Measurements from ENCODE around the gene LAMB2.

LAMB2 gene

GRCh38 chr3:49132437-49133225 lies at the start of gene LAMB2:
Gene LAMB2 (minus strand): TSS chr3:49133050. CDS start chr3:49132867, 183 bp downstream.
- DNase-seq, result peak; percentile 67

GRCh38 chr3:49181351-49181750 lies 48.5 kb upstream of the LAMB2 start:
- no peak for DNase-seq

- DNase-seq, result peak; percentile 3
These were observed 47.3 kb upstream of the LAMB2 start for GRCh38 chr3:49180116-49180515.

- no peak for DNase-seq
These were observed 44.2 kb upstream of the LAMB2 start for GRCh38 chr3:49177073-49177472.

GRCh38 chr3:49175530-49175929 lies 42.7 kb upstream of the LAMB2 start:
- DNase-seq, result no peak

- no peak for DNase-seq
These were observed 41.6 kb upstream of the LAMB2 start for GRCh38 chr3:49174397-49174985.

- peak; percentile 68 for DNase-seq
These were observed 40.9 kb upstream of the LAMB2 start for GRCh38 chr3:49173792-49174170.

GRCh38 chr3:49173116-49173791 lies 40.4 kb upstream of the LAMB2 start:
- peak; percentile 81 for DNase-seq

- peak; percentile 2 for DNase-seq
These were observed 39.7 kb upstream of the LAMB2 start for GRCh38 chr3:49172551-49173041.

- DNase-seq, result no peak
These were observed 39.1 kb upstream of the LAMB2 start for GRCh38 chr3:49171775-49172500.

- peak; percentile 75 for DNase-seq
These were observed 38.4 kb upstream of the LAMB2 start, which contains the start of gene KLHDC8B for GRCh38 chr3:49171119-49171774. Gene KLHDC8B (plus strand): TSS chr3:49171598. CDS start chr3:49172770, 1,172 bp downstream.

GRCh38 chr3:49170744-49171118 lies 37.9 kb upstream of the LAMB2 start:
- no peak for DNase-seq

- no peak for DNase-seq
These were observed 34.1 kb upstream of the LAMB2 start for GRCh38 chr3:49166752-49167556.

- DNase-seq, result peak; percentile 81
These were observed 33.2 kb upstream of the LAMB2 start, which contains the start of gene CCDC71 for GRCh38 chr3:49165771-49166751. Gene CCDC71 (minus strand): TSS chr3:49166331. CDS start chr3:49164208, 2,123 bp downstream.

GRCh38 chr3:49164983-49165720 lies 32.3 kb upstream of the LAMB2 start:
- DNase-seq, result no peak

GRCh38 chr3:49163609-49164008 lies 30.8 kb upstream of the LAMB2 start:
- no peak for DNase-seq

GRCh38 chr3:49162751-49163419 lies 30.0 kb upstream of the LAMB2 start:
- no peak for DNase-seq

- no peak for DNase-seq
These were observed 29.1 kb upstream of the LAMB2 start for GRCh38 chr3:49161808-49162530.
